ENCODE results near the gene CEP57L1.

CEP57L1 gene

DNA sequence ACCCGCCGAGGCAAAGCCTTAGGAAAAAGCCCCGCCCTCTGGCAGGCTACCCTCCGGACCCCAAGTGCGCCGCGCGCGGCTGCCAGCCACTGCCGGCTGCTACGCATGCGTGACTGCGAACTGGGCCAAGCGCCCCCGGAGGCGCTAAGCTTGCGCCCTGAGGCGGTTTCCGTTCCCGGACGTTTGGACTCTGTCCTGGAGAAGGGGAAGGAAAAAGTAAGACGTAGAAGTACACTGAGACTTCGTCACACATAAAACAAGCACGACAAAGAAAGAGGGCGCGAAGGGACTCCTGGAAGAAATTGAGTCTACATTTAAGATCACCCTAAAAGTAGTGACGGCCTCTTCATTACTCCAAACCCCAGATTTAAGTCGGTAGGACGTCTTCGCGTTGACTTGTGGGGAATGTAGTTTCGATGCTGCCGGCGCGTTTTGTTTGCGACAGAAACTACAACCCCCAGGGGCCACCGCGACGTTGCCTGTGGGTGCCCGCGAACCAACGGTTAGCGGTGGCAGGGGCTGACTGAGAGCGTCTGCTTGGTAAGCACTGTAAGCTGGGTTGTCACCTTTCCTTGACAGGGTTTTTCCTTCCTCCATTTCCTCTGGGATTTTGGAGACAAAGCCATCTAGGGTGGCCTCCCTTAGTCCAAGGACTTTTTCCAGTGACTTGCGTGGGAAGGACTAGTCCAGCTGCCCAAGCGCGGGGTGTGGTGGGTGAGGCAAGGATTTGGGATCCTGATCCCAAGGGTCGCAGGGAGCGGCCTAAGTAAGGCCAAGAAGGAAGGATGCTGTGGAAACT lies at the start of gene CEP57L1:
Gene CEP57L1 (plus strand): TSS at position 472 of the 799 bp plus-strand sequence. CDS start 49,715 bp downstream, outside the sequence.
- peak within 1 kb of the TSS; percentile 86 for H3K4me3 ChIP-seq (ENCODE audit: control insufficient read depth, low read depth, low read length)
- peak; percentile 95 for DNase-seq (ENCODE audit: low read depth)
- TF ChIP-seq CTCF (conservative IDR thresholded peaks at IDR 0.05; ENCODE audit: control insufficient read depth, insufficient read depth, low read depth, low read length) = no peak

GRCh38 chr6:109048176-109048575 lies 47.1 kb upstream of the CEP57L1 start:
- TF ChIP-seq CTCF (conservative IDR thresholded peaks at IDR 0.05; ENCODE audit: control insufficient read depth, insufficient read depth, low read depth, low read length) = no peak
- no peak overlapping the region for H3K4me3 ChIP-seq (ENCODE audit: control insufficient read depth, low read depth, low read length)
- DNase-seq (ENCODE audit: low read depth) = no peak

GRCh38 chr6:109048670-109049415 lies 46.5 kb upstream of the CEP57L1 start:
- TF ChIP-seq CTCF (conservative IDR thresholded peaks at IDR 0.05; ENCODE audit: control insufficient read depth, insufficient read depth, low read depth, low read length) = no peak
- no peak overlapping the region for H3K4me3 ChIP-seq (ENCODE audit: control insufficient read depth, low read depth, low read length)
- DNase-seq (ENCODE audit: low read depth) = no peak

DNA sequence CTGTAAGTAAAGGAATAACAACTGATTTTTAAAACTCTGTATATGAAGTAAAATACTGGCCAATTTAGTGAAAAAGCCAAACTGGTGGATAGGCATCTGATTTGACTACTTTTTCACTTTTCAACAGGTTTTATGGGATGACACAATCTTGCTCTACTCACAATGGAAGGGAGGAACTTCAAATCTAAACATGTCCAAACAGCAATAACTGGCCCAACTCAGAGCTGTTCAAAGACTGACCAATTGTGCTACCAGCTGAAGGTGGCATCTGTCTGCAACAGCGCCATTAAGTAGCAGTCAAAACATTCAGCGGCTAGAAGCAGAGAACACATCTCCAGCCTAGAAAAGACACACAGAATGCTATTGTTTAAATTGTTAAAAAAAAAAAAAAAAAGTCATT lies 45.3 kb upstream of the CEP57L1 start:
- no peak for DNase-seq (ENCODE audit: low read depth)
- TF ChIP-seq CTCF (conservative IDR thresholded peaks at IDR 0.05; ENCODE audit: control insufficient read depth, insufficient read depth, low read depth, low read length) = no peak
- H3K4me3 ChIP-seq (ENCODE audit: control insufficient read depth, low read depth, low read length) = no peak overlapping the region

DNA sequence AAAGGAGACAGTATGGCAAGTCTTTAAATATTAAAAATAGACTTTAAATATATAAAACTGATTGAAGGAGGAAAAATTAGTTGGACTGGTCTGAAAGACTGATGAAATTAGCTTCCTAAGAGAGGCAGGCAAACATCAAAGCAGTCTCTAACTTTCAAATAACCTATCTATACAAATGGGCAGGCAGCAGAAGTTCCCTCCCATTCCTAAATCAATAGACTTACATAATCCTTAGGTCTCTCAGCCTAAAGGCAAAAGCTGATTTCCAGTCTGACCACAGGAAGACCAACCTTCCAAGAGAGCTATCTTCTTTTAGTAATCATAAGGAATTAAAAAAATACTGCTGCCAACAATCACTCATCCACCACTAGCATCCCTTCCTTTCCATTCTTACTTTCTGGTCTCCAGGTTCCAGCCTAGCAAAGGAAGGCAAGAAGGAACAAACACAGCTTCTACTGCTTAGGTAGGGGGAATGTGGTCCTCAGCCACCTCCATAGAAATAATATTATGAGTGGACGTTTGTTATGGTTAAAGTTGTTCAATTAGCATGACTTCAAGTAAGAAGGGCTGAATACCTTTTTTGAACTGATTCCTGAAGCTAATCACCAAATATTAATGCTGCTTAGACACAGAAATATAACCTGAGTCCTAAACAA lies 44.7 kb upstream of the CEP57L1 start:
- no peak overlapping the region for H3K4me3 ChIP-seq (ENCODE audit: control insufficient read depth, low read depth, low read length)
- no peak for DNase-seq (ENCODE audit: low read depth)
- TF ChIP-seq CTCF (conservative IDR thresholded peaks at IDR 0.05; ENCODE audit: control insufficient read depth, insufficient read depth, low read depth, low read length) = no peak

GRCh38 chr6:109051301-109052017 lies 43.8 kb upstream of the CEP57L1 start:
- TF ChIP-seq CTCF (conservative IDR thresholded peaks at IDR 0.05; ENCODE audit: control insufficient read depth, insufficient read depth, low read depth, low read length) = no peak
- no peak for DNase-seq (ENCODE audit: low read depth)
- H3K4me3 ChIP-seq (ENCODE audit: control insufficient read depth, low read depth, low read length) = no peak overlapping the region
